ENCODE measurements around the gene EFCAB13. TPM values are rescaled to one million over a fixed set of nuclear protein-coding genes. Genes with fewer than 3 reads are reported as not detected.
"Not testable (repeated sequence)": the region's sequence is repeated elsewhere in the genome, so short reads cannot be mapped to it uniquely, and the experiment has no call there.

The EFCAB13 gene
- total RNA-seq, 1 donor, result 6.9 TPM

GRCh38 chr17:47423406-47424295, 99.9 kb downstream of the EFCAB13 start:
- Histone ChIP-seq H3K4me2 (ENCODE audit: insufficient read depth, low read length) (peak overlapping the region; percentile 71), H3K9me3 (ENCODE audit: low read depth, low read length) (no peaks in the 10 kb centered on the region), H3K27ac (ENCODE audit: low read depth, low read length) (no peak overlapping the region), H3K36me3 (ENCODE audit: insufficient read depth, low read length) (no peaks in the 10 kb centered on the region), H2AFZ (ENCODE audit: low read length) (no peak overlapping the region), H4K20me1 (ENCODE audit: insufficient read depth, low read length) (no peaks in the 10 kb centered on the region), H3K4me3 (ENCODE audit: insufficient read depth, low read length) (peak overlapping the region; percentile 69), H3K4me1 (ENCODE audit: insufficient read depth, low read length) (no peaks in the 10 kb centered on the region), H3K27me3 (ENCODE audit: insufficient read depth, low read length) (no peaks in the 10 kb centered on the region), H3K79me2 (ENCODE audit: insufficient read depth, low read length) (no peaks in the 10 kb centered on the region)
- TF ChIP-seq CTCF (IDR thresholded peaks at IDR 0.05; ENCODE audit: extremely low read depth, low read depth, low read length), result no peak
- peak; percentile 85 for DNase-seq (ENCODE audit: insufficient read length, low spot score, missing footprints)

GRCh38 chr17:47425233-47425632, 101.5 kb downstream of the EFCAB13 start:
- not testable (repeated sequence) for H3K36me3 ChIP-seq (ENCODE audit: insufficient read depth, low read length); H3K79me2 ChIP-seq (ENCODE audit: insufficient read depth, low read length); H3K9me3 ChIP-seq (ENCODE audit: low read depth, low read length); H4K20me1 ChIP-seq (ENCODE audit: insufficient read depth, low read length); H3K4me1 ChIP-seq (ENCODE audit: insufficient read depth, low read length); H3K27ac ChIP-seq (ENCODE audit: low read depth, low read length); H3K4me3 ChIP-seq (ENCODE audit: insufficient read depth, low read length); H3K4me2 ChIP-seq (ENCODE audit: insufficient read depth, low read length); H3K27me3 ChIP-seq (ENCODE audit: insufficient read depth, low read length); H2AFZ ChIP-seq (ENCODE audit: low read length); DNase-seq (ENCODE audit: insufficient read length, low spot score, missing footprints)

- H4K20me1 ChIP-seq (ENCODE audit: insufficient read depth, low read length); H3K79me2 ChIP-seq (ENCODE audit: insufficient read depth, low read length); H3K27me3 ChIP-seq (ENCODE audit: insufficient read depth, low read length); H3K27ac ChIP-seq (ENCODE audit: low read depth, low read length); H3K4me3 ChIP-seq (ENCODE audit: insufficient read depth, low read length); H3K36me3 ChIP-seq (ENCODE audit: insufficient read depth, low read length); H3K9me3 ChIP-seq (ENCODE audit: low read depth, low read length); DNase-seq (ENCODE audit: insufficient read length, low spot score, missing footprints); H3K4me2 ChIP-seq (ENCODE audit: insufficient read depth, low read length); H3K4me1 ChIP-seq (ENCODE audit: insufficient read depth, low read length); H2AFZ ChIP-seq (ENCODE audit: low read length): not testable (repeated sequence)
Measured at GRCh38 chr17:47425887-47426635, 102.3 kb downstream of the EFCAB13 start.

- Histone ChIP-seq H3K4me3 (ENCODE audit: insufficient read depth, low read length) (no peak overlapping the region), H3K9me3 (ENCODE audit: low read depth, low read length) (no peaks in the 10 kb centered on the region), H2AFZ (ENCODE audit: low read length) (no peak overlapping the region), H3K36me3 (ENCODE audit: insufficient read depth, low read length) (no peaks in the 10 kb centered on the region), H3K27ac (ENCODE audit: low read depth, low read length) (no peak overlapping the region), H3K4me2 (ENCODE audit: insufficient read depth, low read length) (no peak overlapping the region), H3K27me3 (ENCODE audit: insufficient read depth, low read length) (no peaks in the 10 kb centered on the region), H3K4me1 (ENCODE audit: insufficient read depth, low read length) (no peaks in the 10 kb centered on the region), H3K79me2 (ENCODE audit: insufficient read depth, low read length) (no peaks in the 10 kb centered on the region), H4K20me1 (ENCODE audit: insufficient read depth, low read length) (no peaks in the 10 kb centered on the region)
- TF ChIP-seq CTCF (IDR thresholded peaks at IDR 0.05; ENCODE audit: extremely low read depth, low read depth, low read length), result no peak
- DNase-seq (ENCODE audit: insufficient read length, low spot score, missing footprints), result no peak
Measured at GRCh38 chr17:47427985-47428384, 104.2 kb downstream of the EFCAB13 start.

- H3K4me2 ChIP-seq (ENCODE audit: insufficient read depth, low read length); H3K4me3 ChIP-seq (ENCODE audit: insufficient read depth, low read length); H3K9me3 ChIP-seq (ENCODE audit: low read depth, low read length); H2AFZ ChIP-seq (ENCODE audit: low read length); H3K79me2 ChIP-seq (ENCODE audit: insufficient read depth, low read length); DNase-seq (ENCODE audit: insufficient read length, low spot score, missing footprints); H3K27me3 ChIP-seq (ENCODE audit: insufficient read depth, low read length); H3K4me1 ChIP-seq (ENCODE audit: insufficient read depth, low read length); H3K36me3 ChIP-seq (ENCODE audit: insufficient read depth, low read length); H4K20me1 ChIP-seq (ENCODE audit: insufficient read depth, low read length); H3K27ac ChIP-seq (ENCODE audit: low read depth, low read length): not testable (repeated sequence)
Measured at GRCh38 chr17:47432240-47432639, 108.5 kb downstream of the EFCAB13 start.
